Brain pericyte (primary cell): ENCODE results near the gene IFNA14.
"Not testable (repeated sequence)": the region's sequence is repeated elsewhere in the genome, so short reads cannot be mapped to it uniquely, and the experiment has no call there.

Experiments
- DNase-seq: peaks from one replicate; pipeline ENCODE4 v3.0.0-alpha.2; 2012; ENCODE audit warnings: low read depth, low spot score

Gene IFNA14

GRCh38 chr9:21239911-21240310 is at the start of gene IFNA14:
Gene IFNA14, minus strand, starts transcription at chr9:21240005. Its CDS starts 70 bp downstream, at chr9:21239935.
- no peak for DNase-seq

DNA sequence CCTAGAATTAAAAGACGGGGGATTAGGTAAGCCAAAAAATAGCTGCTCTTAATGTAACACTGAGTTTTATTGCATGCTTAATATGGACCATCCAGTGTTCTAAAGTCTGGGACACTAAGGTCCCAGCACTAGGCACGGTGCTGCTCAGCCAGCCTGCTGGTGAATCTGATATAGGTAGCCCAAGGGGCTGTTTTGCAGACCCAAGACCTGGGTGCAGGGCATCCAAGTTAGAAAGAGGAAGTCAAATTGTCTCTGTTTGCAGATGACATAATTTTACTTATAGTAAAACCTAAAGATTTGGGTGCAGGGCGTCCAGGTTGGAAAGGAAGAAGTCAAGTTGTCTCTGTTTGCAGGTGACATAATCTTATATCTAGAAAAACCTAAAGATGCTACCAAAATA is 47.5 kb upstream of the IFNA14 start:
- no peak for DNase-seq

DNA sequence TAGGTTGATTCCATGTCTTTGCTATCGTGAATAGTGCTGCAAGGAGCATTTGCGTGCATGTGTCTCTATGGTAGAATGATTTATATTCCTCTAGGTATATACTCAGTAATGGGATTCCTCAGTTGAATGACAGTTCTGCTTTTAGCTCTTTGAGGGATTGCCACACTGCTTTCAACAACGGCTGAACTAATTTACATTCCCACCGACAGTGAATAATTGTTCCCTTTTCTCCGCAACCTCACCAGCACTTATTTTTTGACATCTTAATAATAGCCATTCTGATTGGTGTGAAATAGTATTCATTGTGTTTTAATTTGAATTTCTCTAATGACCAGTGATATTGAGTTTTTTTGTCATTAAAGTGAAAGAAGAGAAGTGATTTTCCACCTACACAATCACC is 46.9 kb upstream of the IFNA14 start:
- no peak for DNase-seq

DNA sequence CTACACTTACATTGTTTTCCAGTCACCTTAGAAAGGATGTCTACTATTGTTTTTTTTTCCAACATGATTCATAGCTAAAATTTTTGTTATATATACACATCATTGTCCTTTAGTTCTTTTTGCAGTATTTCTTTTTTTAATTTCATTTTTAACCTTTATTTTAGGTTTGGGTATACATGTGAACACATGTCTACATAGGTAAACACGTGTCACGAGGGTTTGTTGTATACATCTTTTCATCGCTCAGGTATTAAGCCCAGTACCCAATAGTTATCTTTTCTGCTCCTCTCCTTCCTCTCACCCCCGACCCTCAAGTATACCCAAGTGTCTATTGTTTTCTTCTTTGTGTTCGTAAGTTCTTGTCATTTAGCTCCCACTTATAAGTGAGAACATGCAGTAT is 46.3 kb upstream of the IFNA14 start:
- no peak for DNase-seq

DNA sequence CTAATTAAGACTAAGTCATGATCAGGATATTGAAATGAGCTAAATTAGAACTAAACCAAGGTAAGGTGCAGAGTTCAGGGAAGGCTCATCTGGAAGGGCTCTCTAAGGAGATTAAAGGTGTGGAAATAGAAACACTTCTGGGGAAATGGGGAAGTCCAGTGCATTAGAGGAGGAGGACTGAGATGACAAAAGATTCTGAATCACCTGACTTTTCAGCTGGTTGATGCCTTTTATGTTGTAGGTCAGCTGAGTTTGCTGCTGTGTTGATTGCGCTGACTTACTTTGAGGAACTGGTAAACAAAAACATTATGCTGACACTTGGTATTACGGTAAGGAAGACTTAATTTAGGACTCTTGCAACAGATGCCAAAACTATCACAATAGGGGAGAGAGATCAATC is 41.5 kb upstream of the IFNA14 start:
- DNase-seq = no peak

- no peak for DNase-seq
Observed at GRCh38 chr9:21268347-21268657, 28.5 kb upstream of the IFNA14 start.

- DNase-seq = no peak
Observed at GRCh38 chr9:21267485-21268346, 27.9 kb upstream of the IFNA14 start.

DNA sequence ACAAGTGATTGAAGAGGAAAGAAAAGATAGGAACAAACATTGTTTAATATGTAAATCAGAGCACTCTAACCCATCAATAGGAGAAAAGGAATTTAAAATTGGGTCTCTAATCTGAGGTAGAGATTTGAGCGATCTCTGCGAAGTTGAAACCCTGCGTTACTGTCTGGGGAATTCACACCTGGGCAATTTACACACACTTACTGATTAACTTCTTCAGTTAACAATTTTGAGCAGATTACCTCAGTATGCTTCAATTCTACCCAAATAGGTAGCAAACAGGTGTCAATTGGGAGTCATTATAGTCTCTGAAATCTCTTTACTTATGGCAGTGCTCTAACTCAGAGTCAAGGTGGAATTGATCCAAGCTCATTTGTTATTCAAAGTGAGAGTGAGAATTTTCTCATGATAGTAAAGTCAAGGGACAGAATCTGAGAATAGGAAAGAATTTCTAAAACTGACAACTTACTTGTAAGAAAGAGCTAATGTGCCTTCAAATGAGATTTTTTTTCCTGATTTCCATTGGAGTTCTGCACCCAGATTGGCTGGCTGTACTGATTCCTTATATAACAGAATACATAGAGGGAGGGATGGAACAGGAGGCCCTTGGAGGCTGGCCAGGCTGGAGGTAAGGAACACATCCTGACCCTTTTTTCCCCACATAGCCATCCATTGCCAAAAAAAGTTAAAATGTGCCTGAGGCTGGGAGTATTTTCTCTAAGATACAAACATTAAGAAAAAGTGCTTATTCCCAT is 27.1 kb upstream of the IFNA14 start:
- DNase-seq = no peak

GRCh38 chr9:21265421-21266189 is 25.8 kb upstream of the IFNA14 start:
- DNase-seq = no peak

DNA sequence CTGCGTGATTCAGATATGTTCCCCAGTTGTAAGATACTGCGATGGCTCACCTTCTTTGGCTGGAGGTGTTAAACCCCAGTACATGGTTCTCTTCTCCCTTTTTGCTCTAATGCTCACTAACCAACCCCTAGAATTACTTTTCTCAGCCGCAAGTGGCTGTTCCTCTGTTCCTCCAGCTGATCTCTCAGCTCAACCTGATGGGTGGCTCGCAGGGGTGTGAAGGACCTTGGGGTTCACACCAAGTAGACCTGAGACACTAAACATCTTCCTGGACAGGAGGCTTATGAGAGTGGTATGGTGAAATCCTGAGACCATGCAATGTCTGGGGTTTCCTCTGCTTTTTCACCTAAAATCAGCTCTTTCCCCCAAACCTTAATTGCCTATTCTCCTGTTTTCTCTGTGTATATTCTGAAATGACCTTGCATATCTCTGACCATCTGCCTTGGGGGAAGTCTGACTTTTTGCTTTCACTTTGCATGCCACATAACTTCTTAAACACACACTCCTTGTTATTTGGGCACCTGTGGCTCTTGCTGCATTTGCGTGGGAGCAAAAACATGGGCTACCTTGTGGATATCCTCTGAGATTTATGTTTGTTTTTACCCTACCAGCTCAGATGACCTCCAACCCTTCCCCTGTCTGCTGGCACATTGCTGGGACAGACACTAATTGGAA is 15.9 kb upstream of the IFNA14 start:
- DNase-seq = no peak

- DNase-seq = no peak
Observed at GRCh38 chr9:21252721-21253547, 13.1 kb upstream of the IFNA14 start.

DNA sequence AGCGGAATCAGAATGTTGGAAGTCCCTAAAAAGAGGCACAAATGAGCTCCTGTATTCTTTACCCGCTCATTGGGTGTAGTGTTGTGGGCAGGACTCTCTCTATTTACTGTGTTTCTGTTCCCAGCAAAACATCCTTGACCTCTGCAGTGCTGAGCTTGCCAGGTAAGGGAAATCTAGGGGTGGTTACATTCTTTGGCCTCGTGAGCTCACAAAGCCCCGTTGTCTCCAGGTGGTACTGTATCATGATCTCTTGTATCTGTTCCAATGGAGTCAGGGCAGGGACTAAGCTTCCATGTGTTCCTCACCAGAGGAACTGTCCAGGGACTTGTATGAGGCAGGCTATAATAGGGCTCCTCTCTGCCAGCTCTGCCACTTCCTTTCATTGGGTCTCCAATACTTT is 11.8 kb upstream of the IFNA14 start:
- no peak for DNase-seq

DNA sequence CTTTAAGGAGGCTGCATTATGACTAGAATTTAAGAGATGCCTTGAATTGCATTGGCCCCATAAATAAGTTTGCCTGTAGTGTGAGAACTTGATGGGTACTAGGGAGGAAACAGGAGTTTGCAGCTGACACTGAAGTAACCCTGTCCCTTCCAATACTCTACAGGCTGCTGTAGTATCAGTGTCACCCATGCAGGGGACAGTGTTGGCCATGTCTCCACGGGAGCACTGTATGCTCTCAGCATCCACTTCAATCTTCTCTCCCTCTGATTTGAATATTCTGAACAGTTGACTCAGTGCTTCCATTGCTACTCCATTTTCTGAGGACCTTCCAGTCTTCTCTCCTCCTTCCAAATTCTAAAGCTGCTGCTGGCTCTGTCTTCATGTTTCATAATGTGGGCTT is 11.4 kb upstream of the IFNA14 start:
- no peak for DNase-seq

DNA sequence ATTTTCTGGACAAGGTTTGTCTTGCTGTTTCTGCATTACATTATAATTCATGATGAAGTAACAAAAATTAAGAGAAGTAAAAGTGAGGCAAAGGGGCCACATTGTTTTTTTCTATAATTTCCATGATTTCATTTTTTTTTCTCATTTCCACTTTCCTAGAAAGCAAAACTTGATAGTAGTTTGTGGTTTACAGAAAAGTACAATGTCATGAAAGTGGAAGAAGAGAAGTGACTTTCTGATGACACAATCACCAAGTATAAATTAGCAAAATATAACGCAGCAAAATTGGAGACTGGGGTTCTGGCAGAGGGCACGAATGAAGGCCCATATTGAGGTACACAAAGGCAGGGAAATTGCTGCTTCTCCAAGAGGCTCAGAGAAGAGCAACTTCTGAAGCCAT is 5.0 kb upstream of the IFNA14 start:
- no peak for DNase-seq

GRCh38 chr9:21236360-21236714 is 3.5 kb downstream of the IFNA14 start:
- not testable (repeated sequence) for DNase-seq

GRCh38 chr9:21235468-21236359 is 4.1 kb downstream of the IFNA14 start:
- not testable (repeated sequence) for DNase-seq

DNA sequence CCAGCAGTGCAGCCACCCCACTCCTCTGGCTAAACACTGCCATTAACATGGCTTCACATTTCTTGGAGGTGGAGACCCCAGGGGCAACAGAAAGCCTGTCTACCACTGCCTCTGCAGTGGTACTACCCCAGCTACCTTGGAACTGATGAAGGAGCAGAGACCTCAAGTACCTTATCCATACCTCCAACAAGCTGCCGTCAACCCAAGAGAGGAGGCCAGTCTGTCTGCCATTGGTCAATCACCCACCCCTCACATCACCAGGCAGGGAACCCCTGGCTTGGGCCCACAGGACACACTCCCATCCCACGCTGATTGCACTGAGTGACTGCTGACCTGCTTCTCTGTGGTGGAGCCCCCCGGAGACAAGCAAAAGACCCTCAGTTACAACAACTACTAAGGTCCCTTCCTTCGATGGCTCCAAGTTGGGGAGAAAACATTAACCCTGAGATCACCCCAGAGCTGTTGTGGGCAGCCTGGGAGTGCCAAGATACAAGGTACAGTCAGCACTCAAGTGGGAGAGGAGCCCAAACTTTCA is 5.6 kb downstream of the IFNA14 start:
- no peak for DNase-seq

GRCh38 chr9:21233258-21233657 is 6.5 kb downstream of the IFNA14 start:
- DNase-seq = no peak

DNA sequence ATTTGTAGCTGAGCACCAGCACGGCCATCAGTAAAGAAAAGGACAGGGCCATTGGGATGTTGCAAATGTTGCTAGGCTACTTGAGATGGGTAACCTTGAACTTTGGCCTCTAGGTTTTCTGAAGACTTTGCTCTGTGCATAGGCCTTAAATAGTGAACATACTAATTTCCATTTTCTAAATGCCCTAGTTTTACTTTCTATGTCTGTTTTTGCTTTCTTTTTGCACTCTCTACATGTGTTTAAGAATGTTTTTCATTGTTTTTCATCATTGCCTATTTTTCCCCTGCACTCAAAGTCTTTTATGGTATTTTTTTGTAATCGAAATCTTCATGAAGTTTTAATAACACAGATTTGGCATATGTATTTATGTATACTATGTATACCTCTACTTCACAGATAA is 11.7 kb downstream of the IFNA14 start, which contains the start of gene IFNA17:
IFNA17 (minus strand) TSS at position 101 of the 400 bp plus-strand sequence; CDS start at position 52, 49 bp downstream.
- DNase-seq = no peak

GRCh38 chr9:21217211-21217610 is 22.6 kb downstream of the IFNA14 start, which contains the start of gene IFNA16:
Gene IFNA16, minus strand, starts transcription at chr9:21217311. Its CDS starts 6 bp downstream, at chr9:21217305.
- DNase-seq = not testable (repeated sequence)
